Ishikawa (cell line): Measurements from ENCODE around the gene CALML6.

Experiments
- CEBPB ChIP-seq: IDR thresholded peaks from 2 replicates; pipeline ENCODE4 v1.6.1; 2012
- CREB1 ChIP-seq: IDR thresholded peaks from 2 replicates; pipeline ENCODE4 v1.6.1; 2012; ENCODE audit warnings: low read depth
- EGR1 ChIP-seq: IDR thresholded peaks from 2 replicates; pipeline ENCODE4 v1.6.1; 2012
- EP300 ChIP-seq: IDR thresholded peaks from 2 replicates; pipeline ENCODE4 v1.6.1; 2012; ENCODE audit warnings: borderline replicate concordance
- FOXM1 ChIP-seq: IDR thresholded peaks from 2 replicates; pipeline ENCODE4 v1.6.1; 2012; ENCODE audit warnings: low read depth, borderline replicate concordance
- MAX ChIP-seq: IDR thresholded peaks from 2 replicates; pipeline ENCODE4 v1.6.1; 2012
- NFIC ChIP-seq: IDR thresholded peaks from 2 replicates; pipeline ENCODE4 v1.6.1; 2012
- RAD21 ChIP-seq: IDR thresholded peaks from 2 replicates; pipeline ENCODE4 v1.6.1; 2012; ENCODE audit warnings: low read depth
- REST ChIP-seq: IDR thresholded peaks from 2 replicates; pipeline ENCODE4 v1.6.1; 2012; ENCODE audit warnings: low read depth, mild to moderate bottlenecking
- TAF1 ChIP-seq: IDR thresholded peaks from 2 replicates; pipeline ENCODE4 v1.6.1; 2012; ENCODE audit warnings: low read depth, mild to moderate bottlenecking
- TCF12 ChIP-seq: IDR thresholded peaks from 2 replicates; pipeline ENCODE4 v1.6.1; 2012; ENCODE audit warnings: low read depth
- TEAD4 ChIP-seq: IDR thresholded peaks from 2 replicates; pipeline ENCODE4 v1.6.1; 2012
- USF1 ChIP-seq: IDR thresholded peaks from 2 replicates; pipeline ENCODE4 v1.6.1; 2012
- YY1 ChIP-seq: IDR thresholded peaks from 2 replicates; pipeline ENCODE4 v1.6.1; 2012; ENCODE audit warnings: low read depth
- ZBTB7A ChIP-seq: IDR thresholded peaks from 2 replicates; pipeline ENCODE4 v1.6.1; 2012; ENCODE audit warnings: low read depth

The CALML6 gene

GRCh38 chr1:1893997-1894353 is 21.1 kb upstream of the CALML6 start:
- no peak for TF ChIP-seq CEBPB
- no peak for TF ChIP-seq ZBTB7A
- no peak for TF ChIP-seq TCF12
- TF ChIP-seq RAD21 = no peak
- TF ChIP-seq CREB1 = no peak
- no peak for TF ChIP-seq NFIC
- TF ChIP-seq YY1 = no peak
- no peak for TF ChIP-seq TEAD4
- no peak for TF ChIP-seq EGR1
- no peak for TF ChIP-seq FOXM1
- TF ChIP-seq MAX = no peak
- no peak for TF ChIP-seq REST
- TF ChIP-seq USF1 = no peak
- no peak for TF ChIP-seq EP300
- no peak for TF ChIP-seq TAF1

- TF ChIP-seq RAD21 = no peak
- TF ChIP-seq EP300 = no peak
- TF ChIP-seq REST = no peak
- no peak for TF ChIP-seq CREB1
- no peak for TF ChIP-seq TEAD4
- TF ChIP-seq USF1 = no peak
- TF ChIP-seq FOXM1 = no peak
- TF ChIP-seq EGR1 = no peak
- no peak for TF ChIP-seq NFIC
- TF ChIP-seq CEBPB = no peak
- no peak for TF ChIP-seq TAF1
- TF ChIP-seq YY1 = no peak
- TF ChIP-seq ZBTB7A = no peak
- TF ChIP-seq MAX = no peak
- TF ChIP-seq TCF12 = no peak
Measured at GRCh38 chr1:1894354-1895059, 20.6 kb upstream of the CALML6 start.

- no peak for TF ChIP-seq RAD21
- TF ChIP-seq TCF12 = no peak
- no peak for TF ChIP-seq REST
- TF ChIP-seq FOXM1 = no peak
- TF ChIP-seq EGR1 = no peak
- TF ChIP-seq YY1 = no peak
- TF ChIP-seq CEBPB = no peak
- no peak for TF ChIP-seq ZBTB7A
Measured at GRCh38 chr1:1895060-1895418, 20.0 kb upstream of the CALML6 start.

GRCh38 chr1:1895456-1896336 is 19.4 kb upstream of the CALML6 start:
- TF ChIP-seq RAD21 = no peak
- no peak for TF ChIP-seq ZBTB7A
- TF ChIP-seq FOXM1 = no peak
- TF ChIP-seq YY1 = no peak
